Measurements from ENCODE around the gene CSHL1. TPM values are rescaled to one million over a fixed set of nuclear protein-coding genes. Genes with fewer than 3 reads are reported as not detected.

The CSHL1 gene
- total and polyA plus RNA-seq, 9 of the 15 experiments (the other 6 are each of a cell fraction or from before 2014, with no cell fraction given): not detected

DNA sequence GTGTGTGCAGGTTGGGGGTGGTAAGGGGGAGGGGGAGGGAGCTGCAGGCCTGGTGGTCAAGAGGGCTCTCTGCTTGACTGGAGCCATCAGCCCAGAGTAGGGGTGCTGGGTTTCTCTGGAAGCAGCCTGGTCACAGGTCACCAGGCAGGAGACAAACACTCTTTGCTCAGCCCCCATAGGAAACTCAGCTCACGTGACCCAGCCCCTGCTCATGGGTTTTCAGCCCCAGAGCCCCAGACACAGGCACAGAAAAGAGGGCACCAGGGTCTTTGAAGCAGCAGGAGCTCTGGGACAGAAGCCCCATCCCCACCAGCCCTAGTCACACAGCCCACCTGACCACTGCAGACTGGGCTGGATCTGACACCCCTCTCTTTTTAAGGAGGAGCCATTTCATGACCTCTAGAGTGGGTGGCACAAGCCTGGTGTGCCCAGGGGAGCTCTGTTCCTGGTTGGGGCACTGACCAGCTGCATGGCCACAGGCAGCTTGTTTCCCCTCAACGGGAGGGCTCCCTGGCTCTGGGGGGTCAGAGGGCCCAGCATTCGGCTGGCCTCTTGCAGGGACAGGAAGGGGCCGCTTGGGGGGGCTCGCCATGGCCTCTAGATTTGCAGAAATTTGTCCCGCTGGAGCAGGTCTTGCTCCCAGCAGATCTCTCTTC, 34.9 kb upstream of the CSHL1 start (continued):
- TF ChIP-seq MYC (IDR thresholded peaks at IDR 0.05; ENCODE audit: low read depth, low read length) (no peak), MYC (CRISPR knock-in tag; IDR thresholded peaks at IDR 0.05; ENCODE audit: borderline replicate concordance, low read depth) (no peak), CTCF (IDR thresholded peaks at IDR 0.05 in 2 of 3, conservative IDR thresholded peaks at IDR 0.05 in 1 of 3; ENCODE audit: insufficient read depth in 2 of 3, low read depth in 1 of 3, low read length in 3 of 3) (peak in 1 of 3 experiments; percentile 15; a peak in 2 of 6 replicates), RB1 (IDR thresholded peaks at IDR 0.05; ENCODE audit: low read depth) (no peak), ZNF217 (CRISPR knock-in tag; IDR thresholded peaks at IDR 0.05) (no peak), ZKSCAN3 (CRISPR knock-in tag; IDR thresholded peaks at IDR 0.05) (no peak), HSF4 (CRISPR knock-in tag; IDR thresholded peaks at IDR 0.05; ENCODE audit: borderline replicate concordance) (no peak), ZNF12 (CRISPR knock-in tag; IDR thresholded peaks at IDR 0.05) (no peak), NONO (IDR thresholded peaks at IDR 0.05; ENCODE audit: low read depth in 2 of 2, low read length in 1 of 2) (no peak), TARDBP (IDR thresholded peaks at IDR 0.05) (no peak)
- TF ChIP-seq, protein P1, sequence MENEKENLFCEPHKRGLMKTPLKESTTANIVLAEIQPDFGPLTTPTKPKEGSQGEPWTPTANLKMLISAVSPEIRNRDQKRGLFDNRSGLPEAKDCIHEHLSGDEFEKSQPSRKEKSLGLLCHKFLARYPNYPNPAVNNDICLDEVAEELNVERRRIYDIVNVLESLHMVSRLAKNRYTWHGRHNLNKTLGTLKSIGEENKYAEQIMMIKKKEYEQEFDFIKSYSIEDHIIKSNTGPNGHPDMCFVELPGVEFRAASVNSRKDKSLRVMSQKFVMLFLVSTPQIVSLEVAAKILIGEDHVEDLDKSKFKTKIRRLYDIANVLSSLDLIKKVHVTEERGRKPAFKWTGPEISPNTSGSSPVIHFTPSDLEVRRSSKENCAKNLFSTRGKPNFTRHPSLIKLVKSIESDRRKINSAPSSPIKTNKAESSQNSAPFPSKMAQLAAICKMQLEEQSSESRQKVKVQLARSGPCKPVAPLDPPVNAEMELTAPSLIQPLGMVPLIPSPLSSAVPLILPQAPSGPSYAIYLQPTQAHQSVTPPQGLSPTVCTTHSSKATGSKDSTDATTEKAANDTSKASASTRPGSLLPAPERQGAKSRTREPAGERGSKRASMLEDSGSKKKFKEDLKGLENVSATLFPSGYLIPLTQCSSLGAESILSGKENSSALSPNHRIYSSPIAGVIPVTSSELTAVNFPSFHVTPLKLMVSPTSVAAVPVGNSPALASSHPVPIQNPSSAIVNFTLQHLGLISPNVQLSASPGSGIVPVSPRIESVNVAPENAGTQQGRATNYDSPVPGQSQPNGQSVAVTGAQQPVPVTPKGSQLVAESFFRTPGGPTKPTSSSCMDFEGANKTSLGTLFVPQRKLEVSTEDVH (IDR thresholded peaks at IDR 0.05; ENCODE audit: low read depth, partially characterized antibody): no peak

Data from K562 (cell line).